CD14-positive monocyte (primary cell): ENCODE data around the gene RERE. TPM values are rescaled to one million over a fixed set of nuclear protein-coding genes. Genes with fewer than 3 reads are reported as not detected.

Experiments used
- DNase-seq, 3 donors: peaks; one replicate each; pipeline ENCODE4 v3.0.0-alpha.2; 2011 to 2022
- H2AFZ ChIP-seq: 2 replicates; pipeline ENCODE4 v1.6.0; 2012; ENCODE audit warnings: mild to moderate bottlenecking, low read depth, low read length, inconsistent platforms; ENCODE audit not compliant: insufficient read depth, poor library complexity, severe bottlenecking
- H3K27ac ChIP-seq, 2 donors: 1 replicate in 1 of 2; 2 replicates in 1 of 2; pipeline ENCODE4 v1.5.1; 2012 to 2013; ENCODE audit warnings: low read length in 2 of 2, control low read depth in 1 of 2, inconsistent platforms in 1 of 2, low read depth in 1 of 2, mild to moderate bottlenecking in 1 of 2
- H3K27me3 ChIP-seq, 2 donors: one replicate each; pipeline versions ENCODE4 v1.6.0 to v1.6.1; 2011 to 2013; ENCODE audit warnings: low read length in 2 of 2; ENCODE audit not compliant: control insufficient read depth in 2 of 2, insufficient read depth in 2 of 2
- H3K36me3 ChIP-seq, 2 donors: replicated peaks in 1 of 2; 1 replicate in 1 of 2; 2 replicates in 1 of 2; pipeline versions ENCODE4 v1.5.1 to v1.6.1; 2012 to 2013; ENCODE audit warnings: low read length in 2 of 2, control low read depth in 1 of 2, inconsistent platforms in 1 of 2, mild to moderate bottlenecking in 1 of 2; ENCODE audit not compliant: insufficient read depth in 2 of 2, control insufficient read depth in 1 of 2
- H3K4me1 ChIP-seq, 2 donors: 1 replicate in 1 of 2; 2 replicates in 1 of 2; pipeline versions ENCODE4 v1.5.1 to v1.6.1; 2012 to 2013; ENCODE audit warnings: low read length in 2 of 2, control low read depth in 1 of 2, inconsistent platforms in 1 of 2, mild to moderate bottlenecking in 1 of 2, moderate library complexity in 1 of 2; ENCODE audit not compliant: insufficient read depth in 2 of 2, control insufficient read depth in 1 of 2
- H3K4me2 ChIP-seq: replicated peaks from 2 replicates; pipeline ENCODE3; 2012; ENCODE audit warnings: low read length, moderate library complexity, mild to moderate bottlenecking; ENCODE audit not compliant: poor library complexity, severe bottlenecking; ENCODE audit errors: extremely low read depth
- H3K4me3 ChIP-seq, 3 experiments: fragments of 200-600 bp in 1 of 3; sonication (generic) in 1 of 3; replicated peaks in 1 of 3; 1 replicate in 2 of 3; 2 replicates in 1 of 3; pipeline ENCODE4 v1.5.1; 2011 to 2013; ENCODE audit warnings: low read length in 3 of 3, mild to moderate bottlenecking in 3 of 3, control low read depth in 2 of 3, low read depth in 2 of 3, inconsistent platforms in 1 of 3, moderate library complexity in 1 of 3
- H3K79me2 ChIP-seq: 2 replicates; pipeline ENCODE4 v1.6.0; 2012; ENCODE audit warnings: mild to moderate bottlenecking, control low read depth, inconsistent platforms, low read length, moderate library complexity; ENCODE audit not compliant: insufficient read depth
- H3K9ac ChIP-seq: 2 replicates; pipeline ENCODE4 v1.6.0; 2017; ENCODE audit warnings: low read length, mild to moderate bottlenecking; ENCODE audit not compliant: insufficient read depth, poor library complexity, severe bottlenecking
- H3K9me3 ChIP-seq, 2 donors: replicated peaks in 1 of 2; 1 replicate in 1 of 2; 2 replicates in 1 of 2; pipeline versions ENCODE4 v1.5.1 to v1.6.1; 2012 to 2013; ENCODE audit warnings: low read length in 2 of 2, control low read depth in 1 of 2; ENCODE audit not compliant: control insufficient read depth in 1 of 2, insufficient read depth in 1 of 2
- H4K20me1 ChIP-seq: 2 replicates; pipeline ENCODE4 v1.6.0; 2012; ENCODE audit warnings: mild to moderate bottlenecking, low read length, control low read depth, moderate library complexity; ENCODE audit not compliant: insufficient read depth
- H3K27ac Mint-ChIP-seq, 7 donors: one replicate each; pipeline ENCODE4 v1.8.0; 2020; ENCODE audit warnings: mild to moderate bottlenecking in 7 of 7, mixed read lengths in 7 of 7, moderate library complexity in 6 of 7, inconsistent platforms in 2 of 7
- H3K27me3 Mint-ChIP-seq, 3 donors: one replicate each; pipeline ENCODE4 v1.8.0; 2021 to 2022; ENCODE audit warnings: low read depth in 3 of 3, mild to moderate bottlenecking in 3 of 3, mixed read lengths in 3 of 3, moderate library complexity in 3 of 3, inconsistent platforms in 1 of 3
- H3K36me3 Mint-ChIP-seq, 2 donors: one replicate each; pipeline ENCODE4 v1.8.0; 2020; ENCODE audit warnings: mixed read lengths in 2 of 2, inconsistent platforms in 1 of 2, mild to moderate bottlenecking in 1 of 2
- H3K4me1 Mint-ChIP-seq: one replicate; pipeline ENCODE4 v1.8.0; 2020; ENCODE audit warnings: mild to moderate bottlenecking, mixed read lengths
- H3K4me3 Mint-ChIP-seq, 2 donors: one replicate each; pipeline ENCODE4 v1.8.0; 2020; ENCODE audit warnings: mild to moderate bottlenecking in 2 of 2, mixed read lengths in 2 of 2, moderate library complexity in 1 of 2
- H3K9me3 Mint-ChIP-seq, 7 donors: one replicate each; pipeline ENCODE4 v1.8.0; 2020 to 2022; ENCODE audit warnings: mixed read lengths in 7 of 7, mild to moderate bottlenecking in 6 of 7, moderate library complexity in 6 of 7, inconsistent platforms in 2 of 7
- CTCF ChIP-seq: fragments of 200-600 bp; IDR thresholded peaks from one replicate; pipeline ENCODE4 v1.8.0; 2022; ENCODE audit warnings: antibody characterized with exemption, mild to moderate bottlenecking
- WGBS: methylation state at CpG from one replicate; pipeline ENCODE4 v1.1.5; 2013; ENCODE audit warnings: missing lambda C conversion rate; ENCODE audit not compliant: insufficient coverage; 5-methylcytosine and 5-hydroxymethylcytosine counted together
- intact Hi-C, 2 donors: fragments of 100-400 bp; cut with micrococcal nuclease; formaldehyde crosslinking; loops; one replicate each; pipeline versions ENCODE4 v1.15.0 to v1.15.1; 2023
- polyA plus RNA-seq, 3 donors: library from polyadenylated mRNA; depleted of rRNA in 1 of 3; unstranded in 2 of 3; stranded (reverse) in 1 of 3; fragments of 300-500 nt in 2 of 3; fragments of >200 nt in 1 of 3; fragmentation: Illumina TruSeq in 2 of 3; gene quantifications; 1 replicate in 2 of 3; 2 replicates in 1 of 3; pipeline ENCODE4 v1.2.3, GENCODE V29; 2012 to 2021

Gene RERE
- polyA plus RNA-seq, 3 donors = 1.2 to 19.4 (median 3.8) TPM

- no peak overlapping the region for H3K27ac Mint-ChIP-seq
Measured at GRCh38 chr1:8569242-8569641, 248.2 kb downstream of the RERE start.

GRCh38 chr1:8568837-8569236 is 248.6 kb downstream of the RERE start:
- H3K9ac ChIP-seq = no peak overlapping the region
- Mint-ChIP-seq H3K4me3 (no peak overlapping the region), H3K27me3 (no peaks in the 10 kb centered on the region), H3K9me3 (no peaks in the 10 kb centered on the region), H3K36me3 (peaks cover 0 to 4% of the 10 kb centered on the region in 2 donors), H3K4me1 (peaks cover 14% of the 10 kb centered on the region), H3K27ac (no peak overlapping the region)
- TF ChIP-seq CTCF = no peak
- H3K9me3 ChIP-seq = no peaks in the 10 kb centered on the region
- no peaks in the 10 kb centered on the region for H4K20me1 ChIP-seq
- no peaks in the 10 kb centered on the region for H3K36me3 ChIP-seq
- H3K79me2 ChIP-seq = no peaks in the 10 kb centered on the region
- no peak overlapping the region for H3K27ac ChIP-seq
- peaks cover 0 to 5% of the 10 kb centered on the region in 2 donors for H3K4me1 ChIP-seq
- no peak overlapping the region for H2AFZ ChIP-seq
- intact Hi-C loops = no loop called here
- no peak for DNase-seq
- H3K4me3 ChIP-seq = no peak overlapping the region
- H3K27me3 ChIP-seq = no peaks in the 10 kb centered on the region
- H3K4me2 ChIP-seq = no peak overlapping the region
- 94% methylated on average over 2 of the region's 3 CpGs for WGBS

More at GRCh38 chr1:8569242-8569641, 248.2 kb downstream of the RERE start:
- Histone ChIP-seq H3K4me2 (no peak overlapping the region), H3K4me1 (peaks cover 0 to 5% of the 10 kb centered on the region in 2 donors), H3K27ac (no peak overlapping the region), H3K9me3 (no peaks in the 10 kb centered on the region), H2AFZ (no peak overlapping the region), H3K9ac (no peak overlapping the region), H3K27me3 (no peaks in the 10 kb centered on the region), H3K79me2 (no peaks in the 10 kb centered on the region), H3K4me3 (no peak overlapping the region), H3K36me3 (no peaks in the 10 kb centered on the region), H4K20me1 (no peaks in the 10 kb centered on the region)
- Mint-ChIP-seq H3K4me3 (no peak overlapping the region), H3K4me1 (peaks cover 14% of the 10 kb centered on the region), H3K27me3 (no peaks in the 10 kb centered on the region), H3K36me3 (peaks cover 0 to 4% of the 10 kb centered on the region in 2 donors), H3K9me3 (no peaks in the 10 kb centered on the region)
- 83% methylated on average over 1 of the region's 4 CpGs for WGBS
- intact Hi-C loops = no loop called here
- TF ChIP-seq CTCF = no peak
- DNase-seq = no peak
